HG03045 (cell line): ENCODE measurements around the gene BCAR1.
"Not testable (repeated sequence)": the region's sequence is repeated elsewhere in the genome, so short reads cannot be mapped to it uniquely, and the experiment has no call there.

Experiments
- ATAC-seq: cut with Tn5 transposase; IDR thresholded peaks from one replicate; pipeline ENCODE4 v1.9.1; 2021; ENCODE audit warnings: mild to moderate bottlenecking, moderate library complexity; ENCODE audit not compliant: unreplicated experiment

The BCAR1 gene

DNA sequence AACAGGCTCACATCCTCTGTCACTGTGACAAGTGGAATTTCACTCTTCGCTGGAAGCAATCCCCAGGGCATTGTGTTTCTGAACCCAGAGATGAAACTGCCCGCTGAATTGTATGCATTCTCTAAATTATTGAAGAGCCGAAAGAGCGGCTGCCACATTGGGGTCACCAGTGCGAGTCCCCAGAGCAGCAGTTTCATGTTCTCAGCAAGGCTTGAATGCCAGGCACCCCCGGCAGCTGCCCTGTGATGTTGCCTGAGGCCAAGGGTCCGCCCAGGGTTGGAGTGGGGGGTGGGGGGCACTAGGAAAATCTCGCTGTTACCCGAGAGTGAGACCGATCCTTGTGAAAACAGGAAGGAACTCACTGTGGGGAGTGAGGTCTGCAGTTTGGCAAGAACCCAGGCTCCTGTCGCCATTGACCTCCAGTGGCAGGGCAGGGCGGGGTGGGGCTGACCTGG is 20.7 kb upstream of the BCAR1 start:
- no peak for ATAC-seq

DNA sequence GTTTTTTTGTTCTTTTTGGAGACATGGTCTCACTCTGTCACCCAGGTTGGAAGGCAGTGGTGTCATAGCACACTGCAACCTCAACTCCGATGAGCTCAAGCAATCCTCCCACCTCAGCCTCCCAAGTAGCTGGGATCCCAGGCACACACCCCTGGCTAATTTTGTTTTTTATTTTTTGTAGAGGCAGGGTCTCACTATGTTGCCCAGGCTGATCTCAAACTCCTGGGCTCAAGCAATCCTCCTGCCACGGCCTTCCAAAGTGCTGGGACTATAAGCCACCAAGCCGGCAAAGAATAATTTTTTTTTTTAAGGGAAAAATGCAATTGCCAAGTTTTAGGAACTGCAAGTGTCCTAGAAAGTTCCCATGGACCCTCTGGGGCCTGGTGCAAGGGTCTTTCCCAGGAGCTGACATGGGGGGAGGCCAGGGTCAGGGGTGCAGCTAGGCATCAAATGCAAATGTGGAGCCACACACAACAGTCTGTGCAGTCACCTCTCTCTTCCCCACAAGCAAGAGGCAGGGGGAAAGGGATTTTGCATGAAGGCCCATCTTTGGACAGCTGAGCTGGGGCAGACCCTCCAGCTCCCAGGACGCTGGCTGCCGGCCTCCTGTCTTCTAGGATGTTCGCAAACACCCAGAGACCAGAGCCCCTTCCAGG is 20.1 kb upstream of the BCAR1 start:
- ATAC-seq, result no peak

DNA sequence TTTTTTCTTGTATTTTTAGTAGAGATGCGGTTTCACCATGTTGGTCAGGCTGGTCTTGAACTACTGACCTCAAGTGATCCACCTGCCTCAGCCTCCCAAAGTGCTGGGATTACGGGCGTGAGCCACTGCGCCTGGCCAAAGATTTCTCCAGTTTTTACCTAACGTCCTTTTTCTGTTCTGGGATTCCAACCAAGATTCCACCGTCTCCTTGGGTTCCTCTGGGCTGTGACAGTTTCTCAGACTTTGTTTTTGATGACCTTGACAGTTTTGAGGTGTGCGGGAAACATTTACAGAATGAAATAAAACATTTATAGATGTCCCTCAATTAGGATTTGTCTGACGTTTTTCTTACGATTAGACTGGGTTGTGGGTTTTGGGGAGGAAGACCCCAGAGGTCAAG is 17.9 kb upstream of the BCAR1 start:
- ATAC-seq, result not testable (repeated sequence)

DNA sequence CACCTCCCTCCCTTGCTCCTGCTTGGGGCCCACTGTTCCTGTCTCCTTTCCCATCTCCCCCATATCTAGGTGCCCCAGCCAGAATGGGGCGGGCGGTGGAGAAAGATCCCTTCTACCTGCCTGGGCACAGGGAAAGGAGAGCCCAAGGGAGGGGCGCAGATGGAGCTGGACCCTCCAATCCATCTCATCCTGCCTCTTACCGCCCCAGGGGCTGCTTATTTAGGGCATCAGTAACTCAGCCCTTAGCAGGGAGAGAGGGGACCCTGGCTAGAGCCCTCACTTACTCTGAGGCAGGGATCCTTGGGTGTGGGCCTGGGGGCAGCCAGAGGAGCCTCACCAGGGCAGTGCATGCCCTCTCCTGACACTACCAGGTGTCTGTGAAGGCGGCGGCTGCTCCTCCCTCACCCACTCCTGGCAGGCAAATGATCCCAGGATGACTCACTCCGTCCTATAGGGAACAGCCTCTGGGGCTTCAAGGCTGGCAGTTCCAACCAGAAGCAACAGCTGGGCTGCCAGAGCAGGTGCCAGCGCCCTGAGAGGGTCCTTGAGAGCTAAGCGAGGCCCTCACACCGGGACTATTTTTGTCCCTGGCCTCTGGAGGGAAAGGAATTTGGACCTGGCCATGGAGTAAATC is 16.3 kb upstream of the BCAR1 start:
- no peak for ATAC-seq

DNA sequence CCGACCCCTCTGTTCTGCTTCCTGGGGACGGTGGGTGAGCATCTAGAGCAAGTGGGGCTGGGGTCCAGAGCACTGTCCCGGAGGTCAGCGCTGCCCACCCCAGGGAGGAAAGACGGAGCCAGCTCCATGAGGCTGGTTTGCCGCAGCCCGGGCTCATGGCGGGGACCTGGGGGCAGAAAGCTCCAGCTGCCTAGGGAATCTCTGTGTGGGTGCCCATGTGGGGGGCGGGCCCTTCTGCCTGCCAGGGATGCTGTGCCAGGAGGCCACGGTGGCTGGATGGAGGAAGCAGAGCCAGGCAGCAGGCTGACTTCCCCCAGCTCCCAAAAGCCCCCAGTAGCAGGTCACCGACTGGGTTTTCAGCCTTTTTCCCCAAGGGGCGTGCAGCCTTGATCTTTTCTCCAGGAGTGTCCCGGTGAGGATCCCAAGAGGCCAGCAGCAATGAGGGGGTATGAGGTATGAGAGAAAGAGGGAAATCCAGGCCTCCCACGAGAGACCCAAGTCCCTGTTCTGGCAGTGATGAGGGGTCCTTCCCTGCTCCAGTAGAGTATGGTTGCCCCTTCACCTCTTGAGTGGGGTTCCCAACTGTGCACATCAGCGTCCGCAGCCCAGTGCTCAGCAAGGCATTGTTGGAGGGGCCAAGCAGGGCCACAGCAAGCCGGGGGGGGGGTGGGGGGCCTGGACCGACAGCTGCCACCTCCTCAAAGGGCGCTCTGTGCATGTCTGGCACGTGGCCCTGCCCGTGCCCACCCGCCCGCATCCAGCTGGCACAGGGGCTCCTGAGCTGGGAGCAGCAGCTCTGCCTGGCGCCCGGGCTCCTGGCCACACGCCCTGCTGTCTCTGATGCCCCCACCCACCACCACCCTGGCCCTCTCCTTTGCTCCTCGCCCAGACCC is 15.6 kb upstream of the BCAR1 start:
- no peak for ATAC-seq

DNA sequence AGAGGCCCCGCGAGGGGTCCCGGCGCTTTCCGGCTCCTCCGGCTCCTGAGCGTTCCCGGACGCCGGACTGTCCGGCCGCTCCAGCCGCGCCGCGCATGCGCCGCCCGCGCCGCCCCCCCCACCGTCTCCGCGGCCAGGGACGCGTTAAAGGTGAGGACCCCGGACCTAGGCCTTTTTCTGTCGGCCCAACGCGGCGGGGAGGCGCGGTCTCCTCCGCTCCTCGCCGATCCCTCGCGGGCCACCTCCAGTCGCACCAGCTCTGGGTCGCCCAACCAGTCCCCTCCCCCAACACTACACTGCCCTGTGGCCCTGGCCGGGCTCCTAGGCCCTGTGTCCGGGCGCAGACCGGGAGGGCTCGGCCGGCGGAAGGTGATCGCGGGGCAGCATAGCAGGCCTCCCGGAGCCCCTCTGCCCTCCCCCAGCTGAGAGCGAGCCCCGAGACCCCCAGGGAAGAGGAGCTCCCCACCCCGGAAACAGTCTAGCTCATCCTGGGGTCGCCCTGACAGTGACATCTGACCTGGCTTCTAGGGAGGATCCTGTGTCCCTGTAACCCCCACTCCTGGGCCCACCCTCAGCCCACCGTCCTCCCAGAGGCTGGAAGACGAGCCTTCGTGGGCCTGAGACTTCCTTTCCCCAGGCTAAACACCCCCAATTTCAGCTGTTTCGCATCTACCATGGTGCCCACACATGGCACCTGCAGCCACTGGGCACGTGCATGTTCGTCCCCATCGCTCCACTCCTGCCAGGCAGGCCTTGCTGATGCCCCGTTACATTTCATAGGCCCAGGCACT is 14.7 kb upstream of the BCAR1 start:
- ATAC-seq, result peak; percentile 71

DNA sequence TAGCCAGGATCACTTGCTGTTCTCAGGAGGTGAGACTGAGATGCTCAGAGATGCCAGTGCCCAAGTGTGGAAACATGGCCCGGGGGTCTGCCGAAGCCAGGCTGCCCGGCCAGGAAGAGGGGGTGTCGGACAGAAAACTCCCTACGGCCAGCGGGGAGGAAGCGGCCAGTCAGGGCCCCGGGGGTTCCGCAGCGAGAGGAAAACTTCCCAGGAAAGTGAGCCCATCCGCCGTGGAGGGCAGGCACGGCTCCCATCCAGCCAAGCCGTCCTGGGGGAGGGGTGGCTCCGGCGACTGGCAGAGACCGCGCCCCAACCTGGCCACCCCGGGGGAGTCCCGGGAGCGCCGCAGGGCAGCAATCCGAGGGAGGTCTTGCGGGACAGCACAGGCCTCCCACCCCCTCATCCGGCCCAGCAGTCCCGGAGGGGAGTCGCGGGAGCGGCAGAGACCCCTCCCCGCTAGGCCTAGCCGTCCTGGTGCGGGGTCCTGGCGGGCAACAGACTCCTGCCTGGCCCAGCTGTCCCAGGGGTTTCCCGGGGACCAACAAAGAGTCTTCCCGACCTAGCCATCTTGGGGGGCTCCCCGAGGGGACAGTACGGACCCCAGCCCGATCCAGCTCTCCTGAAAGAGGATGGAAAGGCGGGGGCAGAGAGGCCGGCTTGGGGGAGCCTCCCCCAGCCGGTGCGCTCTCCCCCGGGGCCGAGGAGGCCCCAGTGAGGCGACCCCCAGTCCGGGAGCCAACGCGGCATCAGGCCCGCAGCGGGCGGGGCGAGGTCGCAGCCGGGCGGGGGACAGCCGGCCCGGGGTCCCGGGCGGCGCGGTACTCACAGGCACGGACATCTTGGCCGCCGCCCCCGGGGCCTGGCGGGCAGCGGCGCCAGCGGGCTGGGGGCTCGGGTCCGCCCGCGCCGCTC is 13.8 kb upstream of the BCAR1 start:
- peak; percentile 34 for ATAC-seq

DNA sequence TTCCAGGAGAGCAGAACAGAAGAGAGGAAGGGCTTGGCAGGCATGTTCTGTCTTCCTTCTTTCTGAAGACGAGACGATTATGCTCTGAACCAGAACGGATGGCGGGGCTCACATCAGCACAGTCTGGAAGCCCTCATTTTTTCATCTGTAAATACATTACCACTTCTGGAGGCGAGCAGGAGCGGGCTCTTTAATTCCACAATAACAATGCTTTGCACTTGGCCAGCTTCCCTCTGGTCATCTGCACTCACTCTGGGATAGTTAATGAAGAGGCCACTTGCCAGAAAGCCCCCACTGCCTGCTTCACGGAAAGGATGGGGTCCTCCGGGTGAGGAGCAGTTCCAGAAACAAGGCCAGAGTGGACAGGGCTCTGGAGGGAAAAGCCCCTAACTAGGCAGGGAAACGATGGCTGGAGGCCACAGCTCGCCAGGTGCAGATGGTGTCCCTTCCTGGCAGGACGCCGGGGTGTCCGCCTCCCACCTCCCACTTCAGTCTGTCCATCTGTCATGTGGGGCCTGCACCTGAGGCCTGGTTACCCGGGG is 13.1 kb upstream of the BCAR1 start:
- ATAC-seq, result no peak

DNA sequence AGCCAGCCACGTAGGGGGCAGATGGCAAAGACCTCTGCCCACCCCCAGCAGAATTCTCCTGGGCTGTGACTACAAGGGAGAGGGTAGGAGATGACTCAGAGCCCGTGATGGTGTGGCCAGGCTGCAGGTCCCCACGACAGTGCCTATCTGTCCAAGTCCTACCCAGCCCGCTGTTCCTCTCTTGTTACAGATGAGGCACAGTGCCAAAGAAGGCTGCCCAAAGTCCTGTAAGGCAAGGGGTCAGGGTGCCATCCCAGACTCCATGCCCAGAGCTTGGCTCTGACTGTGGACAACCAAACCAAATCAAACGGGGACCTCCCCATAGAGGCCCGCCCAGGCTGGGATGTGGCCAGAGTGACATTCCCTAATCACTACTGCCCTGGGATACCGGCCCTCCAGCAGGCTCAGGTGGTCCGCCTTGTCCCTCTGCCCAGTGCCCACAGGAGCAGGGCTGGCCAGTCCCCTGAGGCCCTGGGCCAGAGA is 12.6 kb upstream of the BCAR1 start:
- no peak for ATAC-seq

DNA sequence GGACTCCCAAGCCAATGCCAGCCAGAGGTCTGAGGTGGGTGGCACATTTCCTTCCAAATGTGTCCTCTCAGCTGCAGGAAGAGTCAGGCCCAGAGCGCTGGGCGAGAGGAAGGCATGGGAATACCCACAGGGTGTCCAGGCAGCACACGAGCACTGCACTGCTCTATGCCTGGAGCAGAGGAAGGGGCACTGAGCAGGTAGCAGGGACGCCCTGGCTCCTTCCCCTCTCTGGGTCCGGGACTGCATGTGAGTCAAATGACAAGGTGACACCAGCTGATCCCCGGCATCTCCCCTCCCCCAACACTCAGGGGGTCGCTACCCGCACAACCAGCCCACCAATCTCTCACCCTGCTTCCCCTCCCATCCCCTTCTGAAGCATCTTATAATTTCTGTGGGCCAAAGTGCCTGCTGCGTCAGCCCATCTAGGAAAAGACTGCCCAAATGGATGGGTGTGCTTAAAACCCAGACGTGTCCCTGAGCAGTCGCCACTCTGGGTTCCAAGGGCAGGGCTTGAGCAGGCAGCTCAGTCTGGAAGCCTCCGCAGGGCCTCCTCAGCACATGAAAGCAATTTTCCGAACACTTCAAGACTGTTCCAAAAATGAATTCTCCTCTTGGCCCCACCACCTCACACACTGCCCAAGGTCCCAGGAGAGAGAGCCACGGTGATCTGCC is 12.0 kb upstream of the BCAR1 start:
- no peak for ATAC-seq

DNA sequence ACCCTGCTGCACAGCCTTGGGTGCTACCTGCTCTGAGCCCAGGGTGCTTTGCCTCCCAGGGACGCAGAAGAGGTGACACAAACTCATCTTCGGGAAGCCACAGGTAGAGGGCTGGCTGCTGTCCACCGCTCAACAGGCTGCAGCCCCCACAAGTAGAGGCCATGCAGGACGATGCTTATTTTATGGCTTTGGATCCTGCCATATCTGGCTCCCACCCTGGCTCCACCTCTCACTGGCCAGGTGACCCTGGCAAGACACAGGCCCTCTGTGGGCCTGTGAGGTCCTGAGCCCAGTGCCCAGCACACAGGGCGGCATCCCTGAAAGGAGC is 11.3 kb upstream of the BCAR1 start:
- no peak for ATAC-seq

DNA sequence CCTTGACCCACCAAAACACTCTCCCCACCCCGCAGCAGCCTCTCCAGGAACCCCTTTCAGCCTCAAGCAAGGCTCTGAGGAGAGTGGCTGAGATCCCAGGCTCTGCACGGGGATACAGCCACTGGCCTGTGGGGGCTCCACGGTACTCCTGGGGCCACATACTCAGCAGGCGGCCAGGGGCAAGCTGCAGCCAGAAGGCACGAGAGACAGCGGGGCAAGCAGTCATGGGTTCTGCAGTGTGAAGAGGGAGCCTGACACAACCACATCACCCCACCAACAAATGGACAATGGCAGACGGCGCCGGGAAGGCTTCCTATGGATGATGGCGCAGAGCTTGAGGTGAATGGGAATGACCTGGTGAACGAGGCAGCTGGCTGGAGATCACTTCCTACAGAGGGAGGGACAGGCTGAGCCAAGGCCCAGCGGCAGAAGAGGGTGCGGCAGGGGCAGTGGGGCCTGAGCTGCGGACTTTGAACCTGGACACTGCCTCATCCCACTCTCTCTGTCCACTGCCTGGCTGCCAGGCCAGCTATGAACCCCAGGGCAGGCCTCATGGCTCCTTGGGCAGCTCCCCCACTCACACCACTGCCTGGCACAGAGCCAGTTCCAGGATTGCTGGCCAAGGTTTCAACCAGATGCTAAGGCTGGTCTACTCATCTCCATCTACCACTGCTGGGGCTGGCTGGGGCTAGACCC is 10.8 kb upstream of the BCAR1 start:
- no peak for ATAC-seq

DNA sequence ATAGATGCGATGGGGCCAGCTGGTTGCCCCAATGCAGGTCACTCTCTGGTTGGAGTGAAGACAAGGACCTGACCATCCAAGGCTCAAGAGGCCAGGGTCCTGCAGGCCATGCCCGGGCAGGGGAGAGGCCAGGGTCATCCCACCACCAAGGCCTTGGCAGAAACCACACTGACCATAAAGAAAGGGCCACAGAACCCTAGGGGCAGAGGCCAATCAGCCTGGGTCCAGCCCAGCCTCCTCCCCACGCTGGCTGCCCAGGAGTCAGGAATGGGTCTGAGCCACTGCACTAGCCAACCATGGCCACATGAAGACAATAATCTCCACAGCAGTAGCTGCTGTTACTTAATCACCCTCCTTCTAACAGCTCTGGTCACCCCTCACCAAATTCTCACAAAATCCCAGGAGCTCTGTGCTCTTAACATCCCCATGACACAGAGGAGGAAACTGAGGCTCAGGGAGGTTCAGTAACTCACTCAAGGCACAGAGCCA is 10.2 kb upstream of the BCAR1 start:
- ATAC-seq, result no peak

DNA sequence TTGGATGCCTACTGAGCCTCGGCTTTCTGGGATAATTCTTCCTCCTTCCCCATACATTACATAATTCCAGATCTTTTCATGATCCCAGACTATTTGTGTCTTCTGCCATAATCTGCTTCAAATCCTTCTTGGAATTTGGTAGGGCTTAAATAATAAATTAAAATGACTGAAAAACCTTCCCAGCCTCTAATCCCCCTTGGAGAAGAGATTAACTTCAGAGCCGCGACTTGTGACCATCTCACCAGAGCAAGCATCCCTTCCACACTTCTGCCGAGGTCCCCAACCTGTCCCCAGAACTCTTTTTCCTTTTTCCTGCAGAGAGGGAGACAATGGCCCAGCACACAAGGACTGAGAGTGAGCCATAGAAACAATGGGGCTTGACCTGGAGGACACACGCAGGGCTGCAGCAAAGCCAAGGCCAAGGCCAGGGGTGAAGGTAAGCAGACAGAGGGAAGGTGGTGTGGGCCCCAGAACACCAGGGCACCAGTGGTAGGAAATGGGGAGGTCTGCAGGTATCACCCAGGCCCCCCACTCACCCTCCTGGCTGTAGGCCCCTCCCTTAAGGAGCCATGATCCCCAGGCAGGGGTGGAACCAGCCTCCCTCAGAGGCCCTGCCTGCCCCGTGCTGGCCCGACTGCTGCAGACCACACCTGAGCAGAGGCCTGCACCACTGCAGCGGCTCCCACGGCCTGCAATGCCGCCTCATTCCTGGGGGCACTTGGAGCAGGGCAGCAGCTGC is 9.6 kb upstream of the BCAR1 start:
- ATAC-seq, result no peak

DNA sequence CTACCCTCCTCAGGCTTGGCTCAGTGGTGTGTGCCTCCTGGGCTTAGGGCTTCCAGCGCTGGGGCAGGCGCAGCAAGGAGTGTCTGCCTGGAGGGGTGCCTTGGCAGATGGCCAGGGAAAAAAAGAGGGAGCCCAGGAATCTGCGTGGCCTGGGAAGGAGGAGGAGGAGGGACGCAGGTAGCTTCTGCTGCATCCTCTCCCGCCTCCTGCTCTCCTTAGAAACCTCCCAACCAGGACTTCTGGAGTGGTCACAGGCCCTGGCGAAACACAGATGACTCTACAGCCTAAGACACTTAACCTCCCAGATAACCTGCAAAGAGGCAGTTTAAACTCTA is 7.3 kb upstream of the BCAR1 start:
- ATAC-seq, result no peak

DNA sequence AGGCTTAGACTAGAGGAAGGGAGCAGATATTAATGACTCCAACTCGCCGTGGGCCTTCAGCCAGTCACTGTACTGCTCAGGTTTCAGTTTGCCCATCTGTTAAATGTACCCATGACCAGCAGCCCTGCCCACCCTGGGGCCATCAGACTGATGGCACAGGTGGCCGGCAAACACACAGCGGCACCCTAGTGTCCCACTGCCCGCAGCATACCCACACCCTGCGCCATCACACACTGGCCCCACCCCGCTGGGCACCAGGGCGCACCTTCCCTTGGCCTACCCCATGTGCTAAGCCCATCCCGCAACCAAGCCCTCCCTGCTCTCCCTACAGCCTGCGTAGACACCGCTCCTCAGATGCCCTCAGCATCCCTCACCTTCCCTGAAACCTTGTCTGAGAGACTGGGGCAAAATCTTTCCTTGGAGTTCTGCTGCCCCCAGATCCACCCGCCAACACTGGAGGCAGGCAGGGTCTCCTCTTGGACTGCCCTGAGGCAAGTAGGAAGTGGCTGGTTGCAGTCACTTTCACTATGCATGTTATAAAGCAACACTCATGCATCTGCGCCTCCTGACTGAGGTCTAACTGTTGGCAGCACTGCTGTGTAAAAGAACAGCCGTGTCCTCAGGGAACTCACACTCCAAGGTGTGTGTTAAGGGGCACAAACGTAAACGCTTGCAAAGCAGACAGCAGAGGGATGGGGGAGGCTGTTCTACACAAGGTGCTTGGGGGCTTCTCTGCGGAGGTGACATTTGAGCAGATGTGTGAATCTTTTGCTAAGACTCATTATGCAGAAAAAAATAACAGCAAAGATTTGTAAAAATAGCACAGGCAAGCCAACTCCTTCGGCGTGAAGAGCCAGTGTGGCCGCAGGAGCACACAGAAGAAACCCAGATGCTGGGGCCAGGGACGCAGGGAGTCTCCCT is 6.7 kb upstream of the BCAR1 start:
- no peak for ATAC-seq
